Measurements from ENCODE around the gene HPCAL1. TPM values are rescaled to one million over a fixed set of nuclear protein-coding genes. Genes with fewer than 3 reads are reported as not detected.
"Not testable (repeated sequence)": the region's sequence is repeated elsewhere in the genome, so short reads cannot be mapped to it uniquely, and the experiment has no call there.

HPCAL1 gene
- polyA plus RNA-seq, 3 donors = 82.1 to 99.5 (median 98.0) TPM

GRCh38 chr2:10297959-10298531, 4.7 kb upstream of the HPCAL1 start:
- peak overlapping the region; percentile 69 for H3K9ac ChIP-seq (ENCODE audit: insufficient read depth, low read length, poor library complexity, severe bottlenecking)
- peak overlapping the region; percentile 56 for H3K4me2 ChIP-seq (replicated peaks; ENCODE audit: extremely low read depth, low read length, poor library complexity, severe bottlenecking)
- H3K27ac ChIP-seq (ENCODE audit: low read depth in 1 of 2, low read length in 2 of 2) = peak overlapping the region; percentile 95 to 98
- intact Hi-C loops (cut with micrococcal nuclease) = no loop called here
- H3K79me2 ChIP-seq (ENCODE audit: insufficient read depth, low read length) = peaks cover 4% of the 10 kb centered on the region
- H3K36me3 ChIP-seq (replicated peaks in 1 of 2; ENCODE audit: control insufficient read depth in 1 of 2, insufficient read depth in 2 of 2, low read length in 2 of 2) = no peaks in the 10 kb centered on the region
- 0% methylated on average over 3 of the region's 7 CpGs for WGBS (ENCODE audit: insufficient coverage)
- H2AFZ ChIP-seq (ENCODE audit: insufficient read depth, low read depth, low read length, poor library complexity, severe bottlenecking) = no peak overlapping the region
- H3K9me3 ChIP-seq (replicated peaks in 1 of 2; ENCODE audit: control insufficient read depth in 1 of 2, insufficient read depth in 1 of 2, low read length in 2 of 2) = peaks cover 0 to 3% of the 10 kb centered on the region in 2 donors
- Mint-ChIP-seq H3K9me3 (peaks cover 0 to 8% (median 2%) of the 10 kb centered on the region in 7 donors), H3K36me3 (peaks cover 1 to 3% of the 10 kb centered on the region in 2 donors), H3K27ac (peak overlapping the region; percentile 88 to 96 (median 94)), H3K27me3 (ENCODE audit: low read depth in 3 of 3) (peaks cover 0 to 1% (median 0%) of the 10 kb centered on the region in 3 donors), H3K4me3 (peak overlapping the region; percentile 43 to 74), H3K4me1 (peaks cover 58% of the 10 kb centered on the region)
- peaks cover 36 to 55% of the 10 kb centered on the region in 2 donors for H3K4me1 ChIP-seq (ENCODE audit: control insufficient read depth in 1 of 2, insufficient read depth in 2 of 2, low read length in 2 of 2)
- DNase-seq = peak; percentile 88 to 96 (median 92)
- TF ChIP-seq CTCF (IDR thresholded peaks at IDR 0.05) = no peak
- H4K20me1 ChIP-seq (ENCODE audit: insufficient read depth, low read length) = peaks cover 2% of the 10 kb centered on the region
- peak overlapping the region in 1 of 3 experiments; percentile 56 for H3K4me3 ChIP-seq (replicated peaks in 1 of 3; ENCODE audit: low read depth in 2 of 3, low read length in 3 of 3)
- H3K27me3 ChIP-seq (ENCODE audit: control insufficient read depth in 2 of 2, insufficient read depth in 2 of 2, low read length in 2 of 2) = no peaks in the 10 kb centered on the region

GRCh38 chr2:10298777-10299176, 3.9 kb upstream of the HPCAL1 start:
- peaks cover 58% of the 10 kb centered on the region for H3K4me1 Mint-ChIP-seq
- H3K27ac Mint-ChIP-seq = peak overlapping the region; percentile 42 to 96 (median 94)
- H3K79me2 ChIP-seq (ENCODE audit: insufficient read depth, low read length) = peaks cover 11% of the 10 kb centered on the region
- DNase-seq; H4K20me1 ChIP-seq (ENCODE audit: insufficient read depth, low read length); H3K36me3 Mint-ChIP-seq; H3K36me3 ChIP-seq (replicated peaks in 1 of 2; ENCODE audit: control insufficient read depth in 1 of 2, insufficient read depth in 2 of 2, low read length in 2 of 2); H3K9ac ChIP-seq (ENCODE audit: insufficient read depth, low read length, poor library complexity, severe bottlenecking); intact Hi-C loops (cut with micrococcal nuclease); H3K27me3 Mint-ChIP-seq (ENCODE audit: low read depth in 3 of 3); H3K4me3 Mint-ChIP-seq; H3K9me3 Mint-ChIP-seq; H3K9me3 ChIP-seq (replicated peaks in 1 of 2; ENCODE audit: control insufficient read depth in 1 of 2, insufficient read depth in 1 of 2, low read length in 2 of 2); H3K27me3 ChIP-seq (ENCODE audit: control insufficient read depth in 2 of 2, insufficient read depth in 2 of 2, low read length in 2 of 2); H2AFZ ChIP-seq (ENCODE audit: insufficient read depth, low read depth, low read length, poor library complexity, severe bottlenecking): not testable (repeated sequence)
- H3K4me1 ChIP-seq (ENCODE audit: control insufficient read depth in 1 of 2, insufficient read depth in 2 of 2, low read length in 2 of 2) = peaks cover 36 to 62% of the 10 kb centered on the region in 2 donors
- peak overlapping the region in 1 of 2 donors; percentile 98 for H3K27ac ChIP-seq (ENCODE audit: low read depth in 1 of 2, low read length in 2 of 2)
- peak overlapping the region; percentile 56 for H3K4me2 ChIP-seq (replicated peaks; ENCODE audit: extremely low read depth, low read length, poor library complexity, severe bottlenecking)
- peak overlapping the region in 1 of 3 experiments; percentile 56 for H3K4me3 ChIP-seq (replicated peaks in 1 of 3; ENCODE audit: low read depth in 2 of 3, low read length in 3 of 3)
